ENCODE measurements around the gene CEACAM21.

The CEACAM21 gene

DNA sequence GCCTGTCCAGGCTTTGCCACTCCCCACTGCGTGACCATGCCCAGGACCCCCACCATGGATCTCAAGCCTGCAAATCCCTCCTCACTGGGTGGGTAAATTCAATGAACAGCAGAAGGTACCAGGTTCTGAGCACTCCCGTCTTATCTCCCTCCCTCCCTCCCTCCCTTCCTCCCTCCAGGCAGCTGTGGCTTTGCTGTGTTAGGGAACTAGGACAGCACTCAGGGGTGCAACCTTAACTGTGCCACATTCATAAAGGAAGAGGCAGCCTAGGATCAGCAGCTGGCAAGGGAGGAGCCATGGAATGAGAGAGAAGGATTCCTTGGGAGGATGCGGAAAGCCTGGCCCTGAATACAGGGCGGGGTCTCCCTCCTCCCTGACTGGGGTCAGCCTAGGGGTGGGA is 45.3 kb downstream of the CEACAM21 start:
- TF ChIP-seq, protein P1, sequence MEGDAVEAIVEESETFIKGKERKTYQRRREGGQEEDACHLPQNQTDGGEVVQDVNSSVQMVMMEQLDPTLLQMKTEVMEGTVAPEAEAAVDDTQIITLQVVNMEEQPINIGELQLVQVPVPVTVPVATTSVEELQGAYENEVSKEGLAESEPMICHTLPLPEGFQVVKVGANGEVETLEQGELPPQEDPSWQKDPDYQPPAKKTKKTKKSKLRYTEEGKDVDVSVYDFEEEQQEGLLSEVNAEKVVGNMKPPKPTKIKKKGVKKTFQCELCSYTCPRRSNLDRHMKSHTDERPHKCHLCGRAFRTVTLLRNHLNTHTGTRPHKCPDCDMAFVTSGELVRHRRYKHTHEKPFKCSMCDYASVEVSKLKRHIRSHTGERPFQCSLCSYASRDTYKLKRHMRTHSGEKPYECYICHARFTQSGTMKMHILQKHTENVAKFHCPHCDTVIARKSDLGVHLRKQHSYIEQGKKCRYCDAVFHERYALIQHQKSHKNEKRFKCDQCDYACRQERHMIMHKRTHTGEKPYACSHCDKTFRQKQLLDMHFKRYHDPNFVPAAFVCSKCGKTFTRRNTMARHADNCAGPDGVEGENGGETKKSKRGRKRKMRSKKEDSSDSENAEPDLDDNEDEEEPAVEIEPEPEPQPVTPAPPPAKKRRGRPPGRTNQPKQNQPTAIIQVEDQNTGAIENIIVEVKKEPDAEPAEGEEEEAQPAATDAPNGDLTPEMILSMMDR (IDR thresholded peaks at IDR 0.05; ENCODE audit: low read depth, low read length) = no peak
- no peak overlapping the region for H3K4me3 ChIP-seq (replicated peaks in 1 of 2; ENCODE audit: low read depth in 2 of 2, low read length in 2 of 2)
- no peak for DNase-seq (ENCODE audit: low read depth in 2 of 2)

- DNase-seq (ENCODE audit: low read depth in 2 of 2) = no peak
- TF ChIP-seq, protein P1 (IDR thresholded peaks at IDR 0.05; ENCODE audit: low read depth, low read length) = no peak
- H3K4me3 ChIP-seq (replicated peaks in 1 of 2; ENCODE audit: low read depth in 2 of 2, low read length in 2 of 2) = no peak overlapping the region
Measured at GRCh38 chr19:41621654-41622053, 45.7 kb downstream of the CEACAM21 start.

- no peak overlapping the region for H3K4me3 ChIP-seq (replicated peaks in 1 of 2; ENCODE audit: low read depth in 2 of 2, low read length in 2 of 2)
- DNase-seq (ENCODE audit: low read depth in 2 of 2) = no peak
- TF ChIP-seq, protein P1 (IDR thresholded peaks at IDR 0.05; ENCODE audit: low read depth, low read length) = no peak
Measured at GRCh38 chr19:41623360-41623759, 47.4 kb downstream of the CEACAM21 start.

GRCh38 chr19:41624515-41624914 is 48.5 kb downstream of the CEACAM21 start:
- DNase-seq (ENCODE audit: low read depth in 2 of 2) = no peak
- TF ChIP-seq, protein P1 (IDR thresholded peaks at IDR 0.05; ENCODE audit: low read depth, low read length) = no peak
- no peak overlapping the region for H3K4me3 ChIP-seq (replicated peaks in 1 of 2; ENCODE audit: low read depth in 2 of 2, low read length in 2 of 2)

GRCh38 chr19:41624937-41625336 is 49.0 kb downstream of the CEACAM21 start:
- no peak for DNase-seq (ENCODE audit: low read depth in 2 of 2)
- no peak overlapping the region for H3K4me3 ChIP-seq (replicated peaks in 1 of 2; ENCODE audit: low read depth in 2 of 2, low read length in 2 of 2)
- TF ChIP-seq, protein P1 (IDR thresholded peaks at IDR 0.05; ENCODE audit: low read depth, low read length) = no peak

DNA sequence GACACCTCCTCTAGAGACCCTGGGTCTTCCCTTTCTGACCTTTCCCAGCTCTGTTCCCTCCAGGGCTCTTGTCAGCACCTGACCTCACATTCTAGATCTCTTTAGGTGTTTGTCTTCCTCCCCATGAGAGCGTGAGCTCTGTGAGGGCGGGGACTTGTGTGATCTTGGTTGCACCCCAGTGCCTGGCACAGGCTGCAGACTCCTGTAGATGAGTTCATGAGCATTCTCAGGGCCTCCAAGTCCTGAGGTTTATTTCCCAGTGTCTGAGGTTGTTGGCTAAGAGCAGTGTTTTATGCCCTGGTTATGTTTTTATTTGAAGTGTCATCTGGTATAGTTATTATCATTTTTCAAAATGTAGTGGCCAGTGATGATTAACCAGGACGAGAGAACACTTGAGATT is 50.3 kb downstream of the CEACAM21 start:
- DNase-seq (ENCODE audit: low read depth in 2 of 2) = no peak
- H3K4me3 ChIP-seq (replicated peaks in 1 of 2; ENCODE audit: low read depth in 2 of 2, low read length in 2 of 2) = no peak overlapping the region
- TF ChIP-seq, protein P1 (IDR thresholded peaks at IDR 0.05; ENCODE audit: low read depth, low read length) = no peak

GRCh38 chr19:41626877-41627276 is 50.9 kb downstream of the CEACAM21 start, which contains the start of gene CEACAM4:
Gene CEACAM4, minus strand, starts transcription at chr19:41627074. Its CDS starts 111 bp downstream, at chr19:41626963.
- no peak within 1 kb of the TSS for H3K4me3 ChIP-seq (replicated peaks in 1 of 2; ENCODE audit: low read depth in 2 of 2, low read length in 2 of 2)
- TF ChIP-seq, protein P1 (IDR thresholded peaks at IDR 0.05; ENCODE audit: low read depth, low read length) = no peak
- DNase-seq (ENCODE audit: low read depth in 2 of 2) = no peak

Data from cardiac fibroblast (primary cell).